Stimulated activated CD4-positive, alpha-beta T cell treated with anti-CD3 and anti-CD28 coated beads, TNF-alpha, amount 100 ng/mL, for 4 hours (primary cell): ENCODE measurements around the gene HSD17B12.
"Not testable (repeated sequence)": the region's sequence is repeated elsewhere in the genome, so short reads cannot be mapped to it uniquely, and the experiment has no call there.

ENCODE experiments used
- DNase-seq, 3 experiments: peaks; one replicate each; pipeline ENCODE4 v3.0.0-alpha.2; 2020; ENCODE audit warnings: low read depth in 3 of 3

HSD17B12 gene

DNA sequence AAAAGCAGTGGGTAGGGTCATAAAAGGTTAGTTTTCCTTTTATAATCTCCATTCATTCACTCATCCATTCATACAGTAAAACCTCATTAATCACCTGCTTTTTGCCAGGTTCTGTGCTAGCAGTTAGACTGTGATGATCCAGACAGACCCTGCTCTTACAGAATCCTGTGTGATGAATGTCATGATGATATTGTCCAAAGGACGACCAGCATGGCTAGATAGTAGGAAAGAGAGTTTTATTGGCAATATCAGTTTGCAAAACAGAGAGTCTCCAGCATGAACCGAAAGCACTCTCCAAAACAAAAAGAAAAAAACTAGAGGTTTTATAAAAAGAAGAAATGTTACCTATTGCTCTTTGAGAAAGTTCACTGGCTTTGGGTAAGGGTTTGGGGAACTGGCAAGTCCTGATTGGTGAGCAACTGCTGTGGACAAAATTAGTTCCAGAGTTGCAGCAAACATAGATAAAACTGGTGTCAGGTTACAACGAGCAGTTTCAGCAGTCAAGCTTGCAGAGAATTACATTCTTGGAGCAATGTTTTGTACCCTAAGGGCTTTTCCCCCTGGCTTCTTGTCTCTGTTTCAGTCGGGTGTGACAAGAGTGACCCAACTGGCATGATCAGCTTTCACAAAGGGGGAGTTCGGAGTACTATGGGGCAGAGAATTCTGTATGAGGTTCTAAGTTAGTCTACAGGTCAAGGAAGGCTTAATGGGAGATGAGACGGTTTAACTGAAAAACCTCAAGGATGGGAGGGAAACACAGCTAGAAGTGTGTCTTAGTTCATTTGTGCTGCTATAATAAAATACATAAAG, 58.3 kb downstream of the HSD17B12 start:
- no peak for DNase-seq

DNA sequence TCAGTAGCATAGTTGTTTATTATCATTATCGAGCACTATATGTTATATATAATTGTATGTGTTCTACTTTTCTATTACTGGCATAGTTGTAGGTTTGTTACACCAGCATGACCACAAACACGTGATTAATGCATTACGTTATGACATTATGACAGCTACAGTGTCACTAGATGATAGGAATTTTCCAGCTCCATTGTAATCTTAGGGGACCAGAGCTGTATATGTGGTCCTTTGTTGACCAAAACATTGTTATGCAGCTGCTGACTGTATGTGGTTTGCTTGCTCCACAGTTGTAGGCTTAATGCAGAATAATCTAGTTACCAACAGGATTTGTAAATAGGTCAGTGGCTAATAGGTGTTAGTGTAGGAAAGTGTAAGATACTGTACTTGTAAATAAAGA, 66.1 kb downstream of the HSD17B12 start:
- no peak for DNase-seq

DNA sequence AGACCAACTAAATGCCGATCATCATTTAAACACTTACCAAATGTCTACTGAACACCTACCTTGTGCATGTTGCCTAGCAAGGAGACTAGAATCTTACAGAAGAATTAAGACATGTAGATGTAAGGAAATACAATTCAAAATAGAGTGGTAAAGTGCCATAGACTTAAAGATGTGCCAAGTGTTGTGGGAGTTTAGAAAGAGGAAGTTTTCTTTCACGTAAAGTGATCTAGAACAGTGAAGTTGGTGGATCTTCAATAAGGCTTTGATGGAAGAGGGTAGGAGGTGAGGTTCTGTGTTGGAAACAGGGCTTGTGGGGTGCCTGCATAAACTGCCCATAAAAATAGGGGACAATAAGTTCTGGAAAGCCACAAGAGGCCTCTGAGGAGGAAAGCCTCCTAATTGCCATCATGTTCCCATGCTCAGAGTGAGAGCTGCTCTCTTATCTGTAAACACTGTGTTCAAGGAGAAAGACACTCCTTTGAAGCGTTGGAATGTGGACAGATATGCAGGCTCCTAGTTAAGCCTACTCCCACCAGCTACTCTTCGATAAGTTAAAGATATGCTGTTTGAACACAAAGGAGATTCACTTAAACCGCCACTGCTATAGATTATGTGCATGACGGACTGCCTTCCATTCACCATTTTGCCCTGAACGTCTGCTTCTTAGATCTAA, 66.7 kb downstream of the HSD17B12 start:
- DNase-seq = no peak

DNA sequence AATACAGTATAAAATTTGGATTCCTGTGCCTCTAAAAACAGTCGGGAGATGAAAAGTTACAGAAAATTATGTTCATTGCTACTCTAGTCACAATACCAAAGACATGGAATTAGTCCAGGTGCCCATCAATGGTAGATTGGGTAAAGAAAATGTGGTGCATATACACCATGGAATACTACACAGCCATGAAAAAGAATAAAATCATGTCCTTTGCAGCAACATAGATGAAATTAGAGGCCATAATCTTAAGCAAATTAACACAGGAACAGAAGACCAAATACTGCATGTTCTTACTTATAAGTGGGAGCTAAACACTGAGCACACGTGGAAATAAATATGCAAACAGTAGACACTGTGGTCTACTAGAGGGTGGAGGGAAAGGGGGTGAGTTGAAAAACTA, 67.6 kb downstream of the HSD17B12 start:
- no peak for DNase-seq

DNA sequence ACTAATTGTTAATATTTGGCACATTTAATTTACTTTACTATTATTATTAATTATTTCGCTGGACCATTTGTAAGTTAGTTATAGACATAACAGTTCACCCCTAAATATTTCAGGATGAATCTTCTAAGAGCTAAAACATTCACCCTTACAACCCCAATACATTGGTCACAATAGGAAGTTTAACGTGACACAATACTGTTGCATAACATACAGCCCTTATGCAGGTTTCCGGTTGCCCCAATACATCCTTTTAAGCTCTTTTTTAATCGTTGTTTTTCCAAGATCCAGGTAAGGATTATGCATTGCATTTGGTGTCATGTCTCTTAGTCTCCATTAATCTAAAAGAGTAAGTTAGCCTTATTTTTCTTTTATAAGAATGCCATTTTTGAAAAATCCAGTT, 71.2 kb downstream of the HSD17B12 start:
- no peak for DNase-seq

DNA sequence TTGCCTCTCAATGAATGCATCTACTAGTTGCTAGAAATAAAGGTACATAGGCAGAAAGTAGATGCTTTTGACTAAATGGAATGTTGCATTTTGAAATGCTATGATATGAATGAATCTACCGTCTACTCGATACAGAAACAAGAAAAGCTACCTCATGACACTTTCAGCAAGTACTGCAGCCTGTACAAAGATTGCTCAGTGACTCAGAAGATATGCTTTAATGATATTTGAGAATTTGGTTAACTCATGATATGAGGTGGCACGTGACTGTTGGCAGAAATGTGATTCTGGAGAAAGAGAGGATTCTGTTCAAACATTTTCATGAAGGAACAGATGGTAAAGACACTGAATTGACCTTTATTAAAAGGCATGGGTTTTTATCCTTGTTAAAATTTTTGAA, 76.0 kb downstream of the HSD17B12 start:
- DNase-seq = no peak

DNA sequence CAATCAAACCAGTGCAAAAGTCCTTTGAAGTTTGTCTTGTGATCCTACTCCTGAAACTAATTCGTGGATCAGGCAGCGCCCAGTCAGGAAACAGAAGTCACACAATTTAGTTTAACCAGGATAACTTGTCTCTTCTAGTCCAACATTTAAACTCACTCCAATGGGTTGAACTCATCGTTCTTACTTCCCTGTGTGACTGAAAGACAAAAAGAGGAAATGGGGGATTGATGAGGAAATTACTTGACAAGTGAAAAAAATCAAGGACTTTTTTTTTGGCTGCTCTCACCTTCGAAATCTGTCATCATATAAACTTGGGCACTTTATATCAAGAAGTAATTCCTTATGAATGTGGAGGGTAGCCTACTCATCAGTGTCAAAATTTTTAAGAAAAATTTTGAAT, 78.4 kb downstream of the HSD17B12 start:
- DNase-seq = no peak

DNA sequence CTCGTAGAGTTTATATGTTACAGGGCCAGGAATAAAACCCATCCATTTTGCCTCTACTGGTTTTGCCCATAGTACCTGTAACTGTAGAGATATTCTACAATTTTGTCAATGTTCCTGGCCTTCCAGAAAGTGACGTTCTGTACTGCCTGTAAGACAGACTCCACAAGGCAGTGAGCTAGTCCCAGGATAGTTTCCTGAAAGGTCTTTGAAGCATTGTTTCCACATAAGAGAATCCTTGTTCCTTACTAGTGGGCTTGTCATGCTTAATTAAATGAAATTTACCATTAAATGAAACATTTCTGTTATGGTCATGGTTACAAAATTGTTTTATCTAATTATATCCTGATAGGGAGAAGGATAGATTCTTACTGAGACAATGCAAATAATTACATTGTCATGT, 80.4 kb downstream of the HSD17B12 start:
- DNase-seq = no peak

DNA sequence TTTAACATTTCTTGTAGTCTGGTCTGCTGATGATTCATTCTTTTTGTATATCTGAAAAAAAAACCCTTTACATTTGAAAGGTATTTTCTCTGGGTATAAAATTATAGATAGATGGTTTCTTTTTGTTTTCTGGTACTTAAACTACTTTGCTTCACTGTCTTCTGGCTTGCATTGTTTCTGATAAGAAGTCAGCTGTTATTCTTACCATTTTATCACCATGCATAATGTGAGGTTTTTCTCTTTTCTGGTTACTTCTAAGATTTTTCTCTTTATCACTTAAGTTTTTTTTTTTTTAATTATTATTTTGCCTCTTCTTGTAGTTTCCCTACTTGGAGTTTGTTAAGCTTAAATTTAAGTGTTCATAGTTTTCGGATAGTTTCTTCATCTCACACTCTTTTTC, 84.7 kb downstream of the HSD17B12 start:
- DNase-seq = no peak

DNA sequence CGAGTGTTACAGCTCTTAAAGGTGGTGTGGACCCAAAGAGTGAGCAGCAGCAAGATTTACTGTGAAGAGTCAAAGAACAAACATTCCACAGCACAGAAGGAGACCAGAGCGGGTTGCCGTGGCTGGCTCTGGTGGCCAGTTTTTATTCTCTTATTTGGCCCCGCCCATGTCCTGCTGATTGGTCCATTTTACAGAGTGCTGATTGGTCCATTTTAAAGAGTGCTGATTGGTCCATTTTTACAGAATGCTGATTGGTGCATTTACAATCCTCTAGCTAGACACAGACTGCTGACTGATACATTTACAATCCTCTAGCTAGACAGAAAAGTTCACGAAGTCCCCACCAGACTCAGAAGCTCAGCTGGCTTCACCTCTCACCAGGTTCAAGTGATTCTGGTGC, 88.1 kb downstream of the HSD17B12 start:
- not testable (repeated sequence) for DNase-seq

DNA sequence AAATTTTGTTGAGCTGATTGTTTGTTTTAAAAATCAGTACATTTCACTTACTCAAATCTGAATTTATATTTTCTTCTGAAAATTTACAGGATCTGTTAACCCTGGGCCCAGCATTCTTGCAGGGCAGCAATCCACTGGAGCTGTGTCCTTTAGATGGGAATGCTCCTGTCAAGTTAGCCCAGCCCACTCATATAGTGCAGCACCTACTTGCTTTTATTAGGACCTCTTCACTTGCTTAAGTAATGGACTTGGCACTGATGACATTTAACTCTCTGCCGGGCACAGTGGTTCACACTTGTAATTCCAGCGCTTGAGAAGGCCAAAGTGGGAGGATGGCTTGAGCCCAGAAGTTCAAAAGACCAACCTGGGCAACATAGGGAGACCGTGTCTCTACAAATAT, 89.6 kb downstream of the HSD17B12 start:
- no peak for DNase-seq

DNA sequence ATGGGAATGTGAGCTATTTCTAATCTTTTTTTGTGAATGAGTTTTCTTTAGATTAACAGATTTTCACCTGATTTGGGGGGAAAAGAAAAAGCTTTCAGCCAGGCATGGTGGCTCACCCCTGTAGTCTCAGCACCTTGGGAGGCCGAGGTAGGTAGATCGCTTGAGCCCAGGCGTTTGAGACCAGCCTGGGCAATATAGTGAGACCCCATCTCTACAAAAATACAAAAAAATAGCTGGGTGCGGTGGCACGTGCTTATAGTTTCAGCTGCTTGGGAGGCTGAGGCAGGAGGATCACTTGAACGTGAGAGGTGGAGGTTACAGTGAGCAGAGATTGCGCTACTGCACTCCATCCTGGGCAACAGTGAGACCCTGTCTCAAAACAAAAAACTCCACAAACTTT, 92.2 kb downstream of the HSD17B12 start:
- DNase-seq = no peak

DNA sequence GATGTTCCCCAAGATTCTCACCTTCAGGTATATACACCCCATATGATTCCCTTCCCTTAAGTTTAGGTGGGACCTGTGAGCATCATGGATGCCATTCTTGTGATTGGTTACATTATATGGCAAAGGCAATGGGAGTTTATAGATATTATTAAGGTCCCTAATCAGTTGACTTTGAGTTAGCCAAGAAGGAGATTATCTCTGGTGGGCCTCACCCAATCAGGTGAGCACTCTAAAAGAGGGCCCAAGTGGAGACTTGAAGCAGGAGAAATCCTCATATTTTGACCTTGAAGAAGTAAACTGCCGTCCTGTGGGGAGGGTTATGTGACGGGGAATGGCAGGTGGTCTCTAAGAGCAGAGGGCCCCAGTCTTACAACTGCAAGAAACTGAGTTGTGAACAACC, 94.2 kb downstream of the HSD17B12 start:
- DNase-seq = no peak

DNA sequence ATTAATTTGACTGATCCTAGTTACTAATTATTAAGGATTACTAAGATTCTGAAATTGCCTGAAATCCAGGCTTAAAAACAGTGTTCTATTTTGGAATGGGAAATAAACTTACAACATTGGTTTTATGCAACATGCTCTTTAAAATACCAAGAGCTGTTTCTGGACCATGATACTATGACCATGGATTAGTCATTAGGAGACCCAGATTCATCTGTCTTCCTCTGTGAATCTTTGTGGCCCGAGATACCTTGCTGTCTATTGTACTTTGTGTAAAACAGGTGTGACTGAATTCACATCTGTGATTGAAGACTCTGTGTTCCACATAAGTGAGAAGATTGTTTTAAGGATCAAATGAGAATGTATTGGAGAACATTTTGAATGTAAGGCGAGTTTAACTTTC, 98.8 kb downstream of the HSD17B12 start:
- no peak for DNase-seq

DNA sequence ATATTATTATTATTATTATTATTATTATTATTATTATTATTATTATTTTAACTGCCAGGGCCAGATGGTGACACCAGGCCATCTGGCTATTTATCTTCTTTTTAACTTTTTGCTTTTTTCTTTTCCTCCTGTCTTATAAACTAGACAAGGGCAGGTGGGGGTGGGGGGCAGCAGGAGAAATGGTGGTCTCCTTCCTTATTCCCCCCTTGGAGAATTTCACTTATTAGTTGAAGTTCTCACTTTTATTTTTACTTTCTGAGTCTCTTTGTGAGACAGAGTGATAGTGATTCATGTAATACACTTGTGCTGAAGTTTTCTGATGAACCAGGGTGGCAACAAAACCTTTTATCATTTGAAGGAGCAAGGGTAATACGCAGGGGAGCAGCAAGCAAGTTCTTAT, 103.8 kb downstream of the HSD17B12 start:
- no peak for DNase-seq

DNA sequence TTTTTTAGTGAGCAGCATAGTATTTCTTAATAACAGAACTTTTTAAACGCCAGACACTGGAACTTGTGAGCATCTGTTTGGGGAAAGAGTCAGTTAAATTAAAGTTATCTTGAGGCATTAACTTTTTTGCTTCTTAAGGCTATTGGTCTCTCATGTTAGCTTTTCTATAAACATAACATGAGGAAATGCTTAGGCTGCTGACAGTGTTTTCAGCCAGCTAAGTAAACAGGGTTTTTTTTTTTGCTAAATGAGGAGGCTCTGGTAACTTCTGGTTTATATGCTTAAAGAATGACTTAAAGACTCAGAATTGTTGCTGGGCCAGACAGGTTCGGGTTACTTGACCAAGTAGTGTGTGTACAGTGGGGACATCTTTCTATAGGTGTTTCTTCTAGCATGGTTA, 104.3 kb downstream of the HSD17B12 start:
- DNase-seq = no peak

DNA sequence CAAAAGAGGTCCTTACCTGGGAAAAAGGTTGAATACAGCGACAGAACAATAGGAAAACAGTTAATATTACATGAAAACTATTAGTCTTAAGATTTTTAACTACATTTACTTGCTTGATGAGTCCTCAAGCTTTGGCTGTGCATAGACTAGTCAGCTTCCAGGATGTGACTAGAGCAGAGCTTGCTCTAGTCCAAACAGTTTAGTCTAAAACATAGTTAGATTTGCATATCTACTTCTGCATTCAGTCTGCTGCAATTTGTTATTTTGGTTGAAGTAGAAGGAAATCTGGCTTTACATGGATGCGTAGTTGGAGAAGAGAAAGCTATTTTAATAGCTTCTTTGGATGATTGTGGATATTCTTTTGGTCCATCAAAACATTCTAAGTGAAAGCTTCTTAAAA, 104.8 kb downstream of the HSD17B12 start:
- no peak for DNase-seq

DNA sequence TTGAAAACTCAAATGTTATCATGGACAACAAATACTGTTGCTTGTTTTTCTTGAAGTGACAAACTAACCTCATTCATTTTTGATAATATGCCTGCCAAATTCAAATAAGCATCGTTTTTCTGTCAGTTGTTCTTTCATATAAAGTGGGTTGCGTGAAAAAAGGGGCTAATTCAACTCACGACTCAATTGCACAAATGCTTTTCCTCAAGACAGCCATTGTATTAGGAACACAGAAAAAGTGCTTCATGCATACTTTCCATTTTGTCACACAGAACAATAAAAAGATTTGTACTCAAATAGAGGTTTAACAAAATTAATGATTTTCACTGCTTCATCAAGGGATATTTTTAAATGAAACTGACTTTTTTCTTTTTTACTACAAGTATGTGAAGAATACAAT, 105.5 kb downstream of the HSD17B12 start:
- no peak for DNase-seq

DNA sequence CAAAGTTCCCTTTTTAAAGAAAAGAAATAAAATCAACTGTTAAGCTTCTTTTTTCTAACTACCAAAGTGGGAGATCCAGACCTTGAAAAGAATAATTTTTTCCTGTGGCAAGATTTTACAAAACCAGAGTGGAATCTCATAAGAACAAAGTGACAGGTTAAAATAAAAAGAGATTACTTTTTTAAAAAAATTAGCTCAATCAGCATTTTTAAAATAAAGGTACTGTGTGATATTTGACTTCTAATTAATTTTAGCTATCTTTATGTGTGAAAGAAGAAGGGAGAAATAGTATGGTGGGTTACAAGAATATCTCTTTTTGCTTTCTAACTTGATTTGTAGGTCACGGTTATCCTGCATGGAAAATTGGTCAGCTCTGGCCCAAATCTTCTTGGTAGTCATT, 107.3 kb downstream of the HSD17B12 start:
- DNase-seq = no peak

DNA sequence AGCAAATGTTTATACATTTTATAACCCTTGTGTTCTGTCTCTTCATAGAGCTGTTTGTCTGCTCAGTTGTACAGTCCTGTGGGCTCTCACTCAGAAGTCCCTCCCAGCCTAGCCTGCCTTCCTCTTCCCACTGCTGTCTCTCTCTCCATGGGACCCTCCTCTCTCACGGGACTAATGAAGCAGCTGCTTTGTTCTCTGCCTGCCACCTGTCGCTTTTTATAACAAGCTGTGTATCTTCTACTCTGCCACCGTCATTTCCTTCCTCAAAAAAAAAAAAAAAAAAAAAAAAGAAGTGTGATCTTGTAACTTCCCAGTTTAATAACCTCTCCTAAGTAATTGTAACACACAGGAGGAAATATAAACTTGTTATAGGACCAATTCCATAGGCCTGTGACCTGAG, 107.9 kb downstream of the HSD17B12 start:
- no peak for DNase-seq

DNA sequence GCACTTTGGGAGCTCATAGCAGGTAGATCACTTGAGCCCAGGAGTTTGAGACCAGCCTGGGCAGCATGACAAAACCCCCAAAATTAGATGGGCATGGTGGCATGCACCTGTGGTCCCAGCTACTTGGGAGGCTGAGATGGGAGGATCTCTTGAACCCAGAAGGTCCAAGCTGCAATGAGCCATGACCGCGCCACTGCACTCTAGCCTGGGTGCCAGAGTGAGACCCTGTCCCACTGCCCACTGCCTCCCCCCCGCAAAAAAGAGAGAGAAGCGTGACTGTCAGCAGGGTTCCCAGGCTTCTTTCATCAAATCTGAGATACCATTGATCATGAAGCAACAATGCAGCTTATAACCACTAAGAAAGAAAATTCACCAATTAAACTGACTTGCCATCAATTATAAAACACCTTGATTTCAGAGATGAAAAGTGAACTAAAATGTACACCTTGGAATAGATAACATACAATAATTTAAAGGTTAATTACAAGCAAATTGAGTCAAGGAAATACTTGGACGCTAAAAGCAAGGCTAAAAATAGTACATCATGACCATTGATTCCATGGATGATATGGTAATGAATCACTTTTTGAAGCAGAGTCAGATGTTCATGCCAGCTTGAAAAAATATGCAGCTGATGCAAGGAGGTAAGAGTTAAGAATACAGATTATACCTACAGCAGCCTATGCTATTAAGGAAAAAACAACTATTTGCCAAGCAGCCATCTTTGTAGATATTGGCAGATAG, 109.3 kb downstream of the HSD17B12 start:
- no peak for DNase-seq

DNA sequence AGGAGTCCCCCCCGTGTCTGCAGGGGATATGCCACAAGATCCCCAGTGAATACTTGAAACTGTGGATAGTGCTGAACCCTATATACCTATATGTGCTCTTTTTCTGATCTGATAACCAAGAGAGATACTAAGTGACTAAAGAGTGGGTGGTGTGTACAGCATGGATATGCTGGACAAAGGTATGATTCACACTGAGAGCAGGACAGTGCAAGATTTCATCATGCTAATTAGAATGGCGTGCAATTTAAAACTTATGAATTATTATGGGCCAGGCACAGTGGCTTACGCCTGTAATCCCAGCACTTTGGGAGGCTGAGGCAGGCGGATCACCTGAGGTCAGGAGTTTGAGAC, 109.9 kb downstream of the HSD17B12 start:
- no peak for DNase-seq

DNA sequence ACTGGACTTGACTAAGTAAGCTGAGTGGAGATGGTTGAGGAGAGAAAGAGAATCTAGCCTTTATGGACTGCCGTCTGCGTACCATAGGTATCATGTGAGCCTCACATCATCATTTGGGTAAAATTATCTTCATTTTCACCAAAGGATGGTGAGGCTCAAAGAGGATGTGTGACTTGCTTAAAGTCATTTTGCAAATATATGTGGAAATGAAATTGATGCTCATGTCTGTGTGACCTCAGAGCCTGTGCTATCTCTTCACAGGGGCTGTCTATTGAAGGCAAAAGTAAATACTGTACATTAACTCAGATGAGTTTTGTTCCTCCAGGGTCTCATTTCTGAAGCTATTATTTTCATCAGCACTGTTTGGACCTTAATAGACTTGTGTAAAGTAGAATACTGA, 116.8 kb downstream of the HSD17B12 start:
- DNase-seq = no peak
